GM21390 (cell line): Measurements from ENCODE around the gene HIF1A.

Experiments used
- ATAC-seq: cut with Tn5 transposase; IDR thresholded peaks from one replicate; pipeline ENCODE4 v1.9.1; 2021; ENCODE audit not compliant: unreplicated experiment

HIF1A gene

GRCh38 chr14:61769893-61770292 is 74.6 kb downstream of the HIF1A start:
- ATAC-seq = no peak

- ATAC-seq = no peak
These were observed 79.5 kb downstream of the HIF1A start for GRCh38 chr14:61774861-61775260.

- no peak for ATAC-seq
These were observed 84.8 kb downstream of the HIF1A start for GRCh38 chr14:61780125-61780524.

GRCh38 chr14:61797309-61797708 is 102.0 kb downstream of the HIF1A start:
- ATAC-seq = no peak
